ENCODE results near the gene STK38. TPM values are rescaled to one million over a fixed set of nuclear protein-coding genes. Genes with fewer than 3 reads are reported as not detected.

Gene STK38
- total and polyA plus RNA-seq, 2 of the 13 experiments (the other 11 are each of a cell fraction or from before 2014, with no cell fraction given): 10.3 to 20.7 TPM

DNA sequence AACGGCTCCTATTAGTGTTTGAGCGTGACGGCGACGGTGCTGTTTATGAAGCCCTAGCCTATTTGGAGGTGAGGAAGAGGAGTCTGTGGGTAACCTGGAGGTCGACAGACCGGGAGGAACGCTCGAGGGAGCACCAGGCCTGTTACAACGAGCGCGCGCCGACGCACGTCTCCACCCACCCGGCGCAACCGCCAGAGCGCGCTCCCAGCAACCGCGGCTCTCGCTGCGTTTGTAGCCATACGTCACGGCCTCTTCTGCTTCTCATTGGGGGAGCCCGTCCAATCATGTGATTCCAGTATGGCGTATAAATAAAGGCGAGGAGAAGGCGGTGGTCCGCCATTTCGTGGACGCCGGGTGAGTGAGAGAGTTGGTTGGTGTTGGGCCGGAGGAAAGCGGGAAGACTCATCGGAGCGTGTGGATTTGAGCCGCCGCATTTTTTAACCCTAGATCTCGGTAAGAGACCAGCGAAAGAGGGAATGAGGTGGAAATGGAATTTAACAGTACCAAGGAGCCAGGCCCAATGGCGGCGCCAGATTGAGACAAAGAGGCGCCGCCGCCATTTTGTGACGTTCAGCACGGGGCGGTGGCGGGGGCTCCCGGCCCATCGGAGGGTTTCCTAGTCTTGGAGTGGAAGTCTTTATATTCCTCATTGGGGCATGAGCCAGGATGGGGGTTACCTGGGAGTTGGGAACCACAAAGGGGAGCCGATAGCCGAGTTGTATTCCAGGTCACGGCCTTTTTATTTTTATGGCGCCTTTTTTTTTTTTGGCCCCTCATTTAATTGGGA, 46.9 kb upstream of the STK38 start, which contains the start of gene SRSF3 (continued):
- TF ChIP-seq, protein P1, sequence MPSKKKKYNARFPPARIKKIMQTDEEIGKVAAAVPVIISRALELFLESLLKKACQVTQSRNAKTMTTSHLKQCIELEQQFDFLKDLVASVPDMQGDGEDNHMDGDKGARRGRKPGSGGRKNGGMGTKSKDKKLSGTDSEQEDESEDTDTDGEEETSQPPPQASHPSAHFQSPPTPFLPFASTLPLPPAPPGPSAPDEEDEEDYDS (CRISPR knock-in tag; IDR thresholded peaks at IDR 0.05): peak; percentile 99
- peak; percentile 76 for TF ChIP-seq MED1 (CRISPR knock-in tag; IDR thresholded peaks at IDR 0.05)
- TF ChIP-seq KDM5A (IDR thresholded peaks at IDR 0.05; ENCODE audit: borderline replicate concordance, low read length): peak; percentile 77; the same call in 1 of the 2 replicates
- TF ChIP-seq, protein P2, sequence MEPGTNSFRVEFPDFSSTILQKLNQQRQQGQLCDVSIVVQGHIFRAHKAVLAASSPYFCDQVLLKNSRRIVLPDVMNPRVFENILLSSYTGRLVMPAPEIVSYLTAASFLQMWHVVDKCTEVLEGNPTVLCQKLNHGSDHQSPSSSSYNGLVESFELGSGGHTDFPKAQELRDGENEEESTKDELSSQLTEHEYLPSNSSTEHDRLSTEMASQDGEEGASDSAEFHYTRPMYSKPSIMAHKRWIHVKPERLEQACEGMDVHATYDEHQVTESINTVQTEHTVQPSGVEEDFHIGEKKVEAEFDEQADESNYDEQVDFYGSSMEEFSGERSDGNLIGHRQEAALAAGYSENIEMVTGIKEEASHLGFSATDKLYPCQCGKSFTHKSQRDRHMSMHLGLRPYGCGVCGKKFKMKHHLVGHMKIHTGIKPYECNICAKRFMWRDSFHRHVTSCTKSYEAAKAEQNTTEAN (CRISPR knock-in tag; conservative IDR thresholded peaks at IDR 0.05): peak; percentile 88
- TF ChIP-seq EZH2 (conservative IDR thresholded peaks at IDR 0.05; ENCODE audit: low read depth, low read length): no peak
- TF ChIP-seq, protein P3, sequence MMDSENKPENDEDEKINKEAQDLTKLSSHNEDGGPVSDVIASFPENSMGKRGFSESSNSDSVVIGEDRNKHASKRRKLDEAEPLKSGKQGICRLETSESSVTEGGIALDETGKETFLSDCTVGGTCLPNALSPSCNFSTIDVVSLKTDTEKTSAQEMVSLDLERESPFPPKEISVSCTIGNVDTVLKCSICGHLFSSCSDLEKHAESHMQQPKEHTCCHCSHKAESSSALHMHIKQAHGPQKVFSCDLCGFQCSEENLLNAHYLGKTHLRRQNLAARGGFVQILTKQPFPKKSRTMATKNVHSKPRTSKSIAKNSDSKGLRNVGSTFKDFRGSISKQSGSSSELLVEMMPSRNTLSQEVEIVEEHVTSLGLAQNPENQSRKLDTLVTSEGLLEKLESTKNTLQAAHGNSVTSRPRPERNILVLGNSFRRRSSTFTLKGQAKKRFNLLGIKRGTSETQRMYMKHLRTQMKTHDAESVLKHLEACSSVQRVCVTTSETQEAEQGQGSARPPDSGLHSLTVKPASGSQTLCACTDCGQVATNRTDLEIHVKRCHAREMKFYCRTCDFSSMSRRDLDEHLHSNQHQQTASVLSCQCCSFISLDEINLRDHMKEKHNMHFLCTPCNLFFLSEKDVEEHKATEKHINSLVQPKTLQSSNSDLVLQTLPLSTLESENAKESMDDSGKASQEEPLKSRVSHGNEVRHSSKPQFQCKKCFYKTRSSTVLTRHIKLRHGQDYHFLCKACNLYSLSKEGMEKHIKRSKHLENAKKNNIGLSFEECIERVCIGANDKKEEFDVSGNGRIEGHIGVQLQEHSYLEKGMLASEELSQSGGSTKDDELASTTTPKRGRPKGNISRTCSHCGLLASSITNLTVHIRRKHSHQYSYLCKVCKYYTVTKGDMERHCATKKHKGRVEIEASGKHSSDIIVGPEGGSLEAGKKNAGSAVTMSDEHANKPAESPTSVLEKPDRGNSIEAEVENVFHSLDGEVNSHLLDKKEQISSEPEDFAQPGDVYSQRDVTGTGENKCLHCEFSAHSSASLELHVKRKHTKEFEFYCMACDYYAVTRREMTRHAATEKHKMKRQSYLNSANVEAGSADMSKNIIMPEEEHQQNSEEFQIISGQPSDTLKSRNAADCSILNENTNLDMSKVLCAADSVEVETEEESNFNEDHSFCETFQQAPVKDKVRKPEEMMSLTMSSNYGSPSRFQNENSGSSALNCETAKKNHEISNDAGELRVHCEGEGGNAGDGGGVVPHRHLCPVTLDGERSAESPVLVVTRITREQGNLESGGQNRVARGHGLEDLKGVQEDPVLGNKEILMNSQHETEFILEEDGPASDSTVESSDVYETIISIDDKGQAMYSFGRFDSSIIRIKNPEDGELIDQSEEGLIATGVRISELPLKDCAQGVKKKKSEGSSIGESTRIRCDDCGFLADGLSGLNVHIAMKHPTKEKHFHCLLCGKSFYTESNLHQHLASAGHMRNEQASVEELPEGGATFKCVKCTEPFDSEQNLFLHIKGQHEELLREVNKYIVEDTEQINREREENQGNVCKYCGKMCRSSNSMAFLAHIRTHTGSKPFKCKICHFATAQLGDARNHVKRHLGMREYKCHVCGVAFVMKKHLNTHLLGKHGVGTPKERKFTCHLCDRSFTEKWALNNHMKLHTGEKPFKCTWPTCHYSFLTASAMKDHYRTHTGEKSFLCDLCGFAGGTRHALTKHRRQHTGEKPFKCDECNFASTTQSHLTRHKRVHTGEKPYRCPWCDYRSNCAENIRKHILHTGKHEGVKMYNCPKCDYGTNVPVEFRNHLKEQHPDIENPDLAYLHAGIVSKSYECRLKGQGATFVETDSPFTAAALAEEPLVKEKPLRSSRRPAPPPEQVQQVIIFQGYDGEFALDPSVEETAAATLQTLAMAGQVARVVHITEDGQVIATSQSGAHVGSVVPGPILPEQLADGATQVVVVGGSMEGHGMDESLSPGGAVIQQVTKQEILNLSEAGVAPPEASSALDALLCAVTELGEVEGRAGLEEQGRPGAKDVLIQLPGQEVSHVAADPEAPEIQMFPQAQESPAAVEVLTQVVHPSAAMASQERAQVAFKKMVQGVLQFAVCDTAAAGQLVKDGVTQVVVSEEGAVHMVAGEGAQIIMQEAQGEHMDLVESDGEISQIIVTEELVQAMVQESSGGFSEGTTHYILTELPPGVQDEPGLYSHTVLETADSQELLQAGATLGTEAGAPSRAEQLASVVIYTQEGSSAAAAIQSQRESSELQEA (CRISPR knock-in tag; IDR thresholded peaks at IDR 0.05; ENCODE audit: not compliant biosample characterization): no peak
- TF ChIP-seq ZNF230 (CRISPR knock-in tag; IDR thresholded peaks at IDR 0.05): no peak; the same call in 1 of the 2 replicates
- peak; percentile 78 for TF ChIP-seq ETV6 (CRISPR knock-in tag; conservative IDR thresholded peaks at IDR 0.05)
- peak; percentile 80 for TF ChIP-seq PITX1 (CRISPR knock-in tag; IDR thresholded peaks at IDR 0.05)
- 0 out of 2 replicates have a peak, but pooled peaks have one; percentile 25 for TF ChIP-seq ZNF790 (CRISPR knock-in tag; IDR thresholded peaks at IDR 0.05; ENCODE audit: borderline replicate concordance)
- no peak for TF ChIP-seq ZNF207 (IDR thresholded peaks at IDR 0.05; ENCODE audit: borderline replicate concordance)
- peak; percentile 94 for TF ChIP-seq MLLT10 (CRISPR knock-in tag; IDR thresholded peaks at IDR 0.05)
- TF ChIP-seq, protein P4, sequence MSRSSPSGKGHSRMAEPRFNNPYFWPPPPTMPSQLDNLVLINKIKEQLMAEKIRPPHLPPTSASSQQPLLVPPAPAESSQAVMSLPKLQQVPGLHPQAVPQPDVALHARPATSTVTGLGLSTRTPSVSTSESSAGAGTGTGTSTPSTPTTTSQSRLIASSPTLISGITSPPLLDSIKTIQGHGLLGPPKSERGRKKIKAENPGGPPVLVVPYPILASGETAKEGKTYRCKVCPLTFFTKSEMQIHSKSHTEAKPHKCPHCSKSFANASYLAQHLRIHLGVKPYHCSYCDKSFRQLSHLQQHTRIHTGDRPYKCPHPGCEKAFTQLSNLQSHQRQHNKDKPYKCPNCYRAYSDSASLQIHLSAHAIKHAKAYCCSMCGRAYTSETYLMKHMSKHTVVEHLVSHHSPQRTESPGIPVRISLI (CRISPR knock-in tag; IDR thresholded peaks at IDR 0.05; ENCODE audit: borderline replicate concordance): peak; percentile 57; the same call in 1 of the 2 replicates
- TF ChIP-seq ZNF782 (CRISPR knock-in tag; IDR thresholded peaks at IDR 0.05; ENCODE audit: borderline replicate concordance): peak; percentile 33; the same call in 1 of the 2 replicates
- TF ChIP-seq, protein P5, sequence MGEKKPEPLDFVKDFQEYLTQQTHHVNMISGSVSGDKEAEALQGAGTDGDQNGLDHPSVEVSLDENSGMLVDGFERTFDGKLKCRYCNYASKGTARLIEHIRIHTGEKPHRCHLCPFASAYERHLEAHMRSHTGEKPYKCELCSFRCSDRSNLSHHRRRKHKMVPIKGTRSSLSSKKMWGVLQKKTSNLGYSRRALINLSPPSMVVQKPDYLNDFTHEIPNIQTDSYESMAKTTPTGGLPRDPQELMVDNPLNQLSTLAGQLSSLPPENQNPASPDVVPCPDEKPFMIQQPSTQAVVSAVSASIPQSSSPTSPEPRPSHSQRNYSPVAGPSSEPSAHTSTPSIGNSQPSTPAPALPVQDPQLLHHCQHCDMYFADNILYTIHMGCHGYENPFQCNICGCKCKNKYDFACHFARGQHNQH (CRISPR knock-in tag; IDR thresholded peaks at IDR 0.05): peak; percentile 95
- no peak for TF ChIP-seq CCAR2 (optimal IDR thresholded peaks at IDR 0.05; ENCODE audit: low read depth, low read length)
